T-cell (primary cell): ENCODE results near the gene OR52E2. TPM values are rescaled to one million over a fixed set of nuclear protein-coding genes. Genes with fewer than 3 reads are reported as not detected.

ENCODE experiments used
- ATAC-seq, 4 experiments: fragments of 200-7000 bp in 3 of 4; fragments of 150-1000 bp in 1 of 4; cut with Tn5 transposase; replicated peaks in 1 of 4; 1 replicate in 3 of 4; 2 replicates in 1 of 4; pipeline ENCODE4 v1.10.0; 2021; ENCODE audit warnings: moderate library complexity in 3 of 4, mild to moderate bottlenecking in 2 of 4, moderate number of reproducible peaks in 1 of 4
- CTCF ChIA-PET, 2 donors: fragments of 300-600 bp; sonication (Branson Sonifier 250); formaldehyde crosslinking; loops; one replicate each; lab custom pipeline; 2022; ENCODE audit warnings: antibody characterized with exemption in 2 of 2; lab: Charles Lee
- POLR2A ChIA-PET, 2 donors: fragments of 300-600 bp; sonication (Branson Sonifier 250); formaldehyde crosslinking; loops; one replicate each; lab custom pipeline; 2022; ENCODE audit warnings: antibody characterized with exemption in 2 of 2; lab: Charles Lee
- DNase-seq, 35 experiments: peaks; one replicate each; pipeline versions ENCODE4 v3.0.0 to v3.0.0-alpha.2; 2013 to 2023
- H3K27ac ChIP-seq: one replicate; pipeline ENCODE4 v1.5.1; 2013; ENCODE audit warnings: low read length
- H3K27me3 ChIP-seq, 2 experiments: replicated peaks in 1 of 2; 1 replicate in 1 of 2; 2 replicates in 1 of 2; pipeline versions ENCODE4 v1.6.1 to v1.7.0; 2013; ENCODE audit warnings: low read length in 1 of 2, mixed read lengths in 1 of 2; ENCODE audit not compliant: control insufficient read depth in 2 of 2, insufficient read depth in 2 of 2; ENCODE audit errors: extremely low read depth in 1 of 2
- H3K36me3 ChIP-seq, 2 donors: 1 replicate in 1 of 2; 2 replicates in 1 of 2; pipeline versions ENCODE4 v1.6.1 to v1.7.0; 2013; ENCODE audit warnings: low read length in 1 of 2; ENCODE audit not compliant: control insufficient read depth in 2 of 2, insufficient read depth in 1 of 2; ENCODE audit errors: extremely low read depth in 1 of 2
- H3K4me1 ChIP-seq, 2 experiments: 1 replicate in 1 of 2; 2 replicates in 1 of 2; pipeline versions ENCODE4 v1.6.1 to v1.7.0; 2013; ENCODE audit warnings: low read length in 2 of 2, mixed read lengths in 1 of 2; ENCODE audit not compliant: insufficient read depth in 2 of 2, control insufficient read depth in 1 of 2; ENCODE audit errors: extremely low read depth in 1 of 2
- H3K4me3 ChIP-seq, 2 donors: 1 replicate in 1 of 2; 2 replicates in 1 of 2; pipeline versions ENCODE4 v1.5.1 to v1.7.0; 2013; ENCODE audit warnings: mild to moderate bottlenecking in 2 of 2, low read length in 1 of 2, moderate library complexity in 1 of 2; ENCODE audit not compliant: control insufficient read depth in 1 of 2; ENCODE audit errors: extremely low read depth in 1 of 2
- H3K9me3 ChIP-seq: 2 replicates; pipeline ENCODE4 v1.7.0; 2013
- H3K27ac Mint-ChIP-seq, 2 donors: one replicate each; pipeline ENCODE4 v1.8.0; 2020 to 2021; ENCODE audit warnings: mild to moderate bottlenecking in 2 of 2, mixed read lengths in 2 of 2
- H3K27me3 Mint-ChIP-seq, 2 donors: one replicate each; pipeline ENCODE4 v1.8.0; 2021 to 2022; ENCODE audit warnings: mixed read lengths in 2 of 2
- H3K36me3 Mint-ChIP-seq: one replicate; pipeline ENCODE4 v1.8.0; 2021; ENCODE audit warnings: mixed read lengths
- H3K4me1 Mint-ChIP-seq, 3 donors: one replicate each; pipeline ENCODE4 v1.8.0; 2020 to 2022; ENCODE audit warnings: mixed read lengths in 3 of 3, mild to moderate bottlenecking in 1 of 3
- H3K4me3 Mint-ChIP-seq, 3 donors: one replicate each; pipeline ENCODE4 v1.8.0; 2020 to 2022; ENCODE audit warnings: mild to moderate bottlenecking in 3 of 3, mixed read lengths in 3 of 3, moderate library complexity in 3 of 3
- H3K9me3 Mint-ChIP-seq, 3 donors: one replicate each; pipeline ENCODE4 v1.8.0; 2020 to 2022; ENCODE audit warnings: mixed read lengths in 3 of 3
- WGBS: methylation state at CpG from one replicate; pipeline ENCODE4 v1.1.5; 2013; ENCODE audit warnings: missing lambda C conversion rate; ENCODE audit not compliant: insufficient coverage; 5-methylcytosine and 5-hydroxymethylcytosine counted together
- total RNA-seq, 35 experiments: library from RNA in 6 of 35; stranded (reverse) in 6 of 35; fragments of 120-200 nt in 1 of 35; gene quantifications; one replicate each; pipeline versions ENCODE4 v1.2.1 to v1.2.4 and lab custom pipeline; 2013 to 2026

The OR52E2 gene
- total RNA-seq, 5 donors from 2014 or later (not counting 1 experiment from before 2014, with no cell fraction given), result not detected

DNA sequence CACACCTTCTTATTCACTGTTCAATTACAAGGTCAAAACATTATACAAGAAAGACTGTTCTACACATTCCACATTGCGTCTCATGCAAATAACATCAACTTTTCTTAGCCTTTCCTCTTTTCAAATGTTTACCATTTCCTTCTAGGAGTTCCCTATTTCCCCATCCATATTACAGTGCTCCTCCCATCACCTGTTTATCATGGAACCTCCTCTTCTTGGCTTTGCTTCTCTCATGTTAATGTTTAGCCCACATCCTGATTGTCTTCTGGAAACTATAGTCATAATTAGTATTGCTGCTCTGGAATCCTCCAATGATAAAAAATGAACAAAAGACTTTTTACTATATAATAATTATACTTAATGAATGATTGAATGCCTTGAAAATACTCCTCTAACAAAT, 31.2 kb upstream of the OR52E2 start:
- H3K4me1 Mint-ChIP-seq, result no peaks in the 10 kb centered on the region
- ChIA-PET CTCF (no interaction called here), POLR2A (no interaction called here)
- Histone ChIP-seq H3K4me1 (no peaks in the 10 kb centered on the region), H3K9me3 (no peaks in the 10 kb centered on the region), H3K27me3 (no peaks in the 10 kb centered on the region), H3K27ac (no peak overlapping the region), H3K4me3 (no peak overlapping the region), H3K36me3 (no peaks in the 10 kb centered on the region)
- ATAC-seq (no peak), DNase-seq (no peak)
- 91% methylated on average over 1 of the region's 1 CpG for WGBS
- no peak overlapping the region for H3K4me3 Mint-ChIP-seq
- no peak overlapping the region for H3K27ac Mint-ChIP-seq
- H3K27me3 Mint-ChIP-seq, result peaks cover 0 to 12% of the 10 kb centered on the region in 2 donors
- no peaks in the 10 kb centered on the region for H3K36me3 Mint-ChIP-seq
- peaks cover 0 to 6% (median 0%) of the 10 kb centered on the region in 3 donors for H3K9me3 Mint-ChIP-seq

- H3K27ac Mint-ChIP-seq, result no peak overlapping the region
- Histone ChIP-seq H3K4me3 (no peak overlapping the region), H3K27ac (no peak overlapping the region), H3K9me3 (no peaks in the 10 kb centered on the region), H3K4me1 (no peaks in the 10 kb centered on the region), H3K27me3 (no peaks in the 10 kb centered on the region), H3K36me3 (no peaks in the 10 kb centered on the region)
- H3K4me3 Mint-ChIP-seq, result no peak overlapping the region
- no peaks in the 10 kb centered on the region for H3K4me1 Mint-ChIP-seq
- peaks cover 0 to 6% (median 0%) of the 10 kb centered on the region in 3 donors for H3K9me3 Mint-ChIP-seq
- no peaks in the 10 kb centered on the region for H3K36me3 Mint-ChIP-seq
- POLR2A ChIA-PET, result no interaction called here
- H3K27me3 Mint-ChIP-seq, result peaks cover 0 to 8% of the 10 kb centered on the region in 2 donors
- CTCF ChIA-PET, result no interaction called here
- ATAC-seq (no peak), DNase-seq (no peak)
Measured at GRCh38 chr11:5088556-5088955, 29.1 kb upstream of the OR52E2 start.

DNA sequence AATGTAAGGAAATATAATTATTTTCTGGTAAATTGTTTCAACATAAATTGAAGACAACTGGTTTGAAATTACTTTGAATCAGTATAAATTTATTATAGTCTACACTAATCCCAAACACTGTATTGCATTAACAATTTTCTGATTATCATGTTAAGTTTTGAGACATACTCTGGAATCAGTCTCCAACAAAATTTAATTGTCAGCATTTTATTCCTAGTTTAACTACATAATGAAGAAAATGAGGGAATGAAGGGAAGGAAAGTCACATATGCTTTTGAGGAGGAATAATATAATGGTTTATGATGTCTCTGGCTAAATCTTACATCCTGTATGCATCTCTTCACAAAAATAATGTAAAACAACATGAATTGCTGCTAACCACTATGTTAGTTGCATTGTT, 24.2 kb upstream of the OR52E2 start:
- DNase-seq, result no peak
- Mint-ChIP-seq H3K9me3 (no peaks in the 10 kb centered on the region), H3K27me3 (no peaks in the 10 kb centered on the region), H3K4me3 (no peak overlapping the region), H3K36me3 (no peaks in the 10 kb centered on the region), H3K27ac (no peak overlapping the region), H3K4me1 (no peaks in the 10 kb centered on the region)
- no peaks in the 10 kb centered on the region for H3K27me3 ChIP-seq
- no peak overlapping the region for H3K27ac ChIP-seq
- POLR2A ChIA-PET, result no interaction called here
- H3K36me3 ChIP-seq, result no peaks in the 10 kb centered on the region
- CTCF ChIA-PET, result no interaction called here
- H3K4me3 ChIP-seq, result no peak overlapping the region
- ATAC-seq, result no peak
- H3K9me3 ChIP-seq, result no peaks in the 10 kb centered on the region
- no peaks in the 10 kb centered on the region for H3K4me1 ChIP-seq

- Histone ChIP-seq H3K4me3 (no peak overlapping the region), H3K27ac (no peak overlapping the region), H3K27me3 (no peaks in the 10 kb centered on the region), H3K9me3 (no peaks in the 10 kb centered on the region), H3K36me3 (no peaks in the 10 kb centered on the region), H3K4me1 (no peaks in the 10 kb centered on the region)
- Mint-ChIP-seq H3K36me3 (no peaks in the 10 kb centered on the region), H3K9me3 (no peaks in the 10 kb centered on the region), H3K27ac (no peak overlapping the region), H3K4me1 (no peaks in the 10 kb centered on the region), H3K27me3 (peaks cover 0 to 4% of the 10 kb centered on the region in 2 donors), H3K4me3 (no peak overlapping the region)
- no CpG with 5 or more reads among the region's 2 CpGs for WGBS
- no peak for ATAC-seq
- POLR2A ChIA-PET, result no interaction called here
- DNase-seq, result no peak
- CTCF ChIA-PET, result no interaction called here
Measured at GRCh38 chr11:5081405-5081804, 22.0 kb upstream of the OR52E2 start.

DNA sequence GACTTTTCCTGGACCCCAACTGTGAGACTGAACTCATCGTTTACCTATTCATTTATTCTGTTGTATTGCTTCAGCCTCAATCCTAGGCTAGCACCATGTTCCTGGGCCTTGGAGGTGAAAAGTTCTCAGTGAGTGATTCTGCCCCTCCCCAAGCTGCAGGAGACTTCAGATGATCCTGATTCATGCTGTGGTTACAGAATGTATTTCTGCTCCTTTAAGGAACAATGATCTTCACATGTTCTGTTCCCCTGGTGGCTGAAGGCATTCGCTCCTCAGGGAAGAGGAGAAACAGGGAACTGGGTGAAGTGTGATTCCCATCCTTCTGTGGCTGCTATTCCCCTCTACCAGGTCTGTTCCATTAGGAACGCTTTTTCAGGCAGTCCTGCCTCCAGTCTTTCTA, 12.4 kb upstream of the OR52E2 start:
- Mint-ChIP-seq H3K4me3 (no peak overlapping the region), H3K27me3 (peaks cover 0 to 4% of the 10 kb centered on the region in 2 donors), H3K36me3 (no peaks in the 10 kb centered on the region), H3K27ac (no peak overlapping the region), H3K4me1 (no peaks in the 10 kb centered on the region), H3K9me3 (no peaks in the 10 kb centered on the region)
- no peak overlapping the region for H3K27ac ChIP-seq
- H3K9me3 ChIP-seq, result no peaks in the 10 kb centered on the region
- POLR2A ChIA-PET, result no interaction called here
- no peak for DNase-seq
- H3K27me3 ChIP-seq, result no peaks in the 10 kb centered on the region
- H3K36me3 ChIP-seq, result no peaks in the 10 kb centered on the region
- no peaks in the 10 kb centered on the region for H3K4me1 ChIP-seq
- no peak for ATAC-seq
- H3K4me3 ChIP-seq, result no peak overlapping the region
- CTCF ChIA-PET, result no interaction called here
- no CpG with 5 or more reads among the region's 3 CpGs for WGBS

- Histone ChIP-seq H3K27ac (no peak within 1 kb of the TSS), H3K4me1 (no peaks in the 10 kb centered on the region), H3K36me3 (no peaks in the 10 kb centered on the region), H3K4me3 (no peak within 1 kb of the TSS), H3K27me3 (no peaks in the 10 kb centered on the region), H3K9me3 (no peaks in the 10 kb centered on the region)
- H3K27ac Mint-ChIP-seq, result no peak within 1 kb of the TSS
- H3K9me3 Mint-ChIP-seq, result no peaks in the 10 kb centered on the region
- H3K36me3 Mint-ChIP-seq, result no peaks in the 10 kb centered on the region
- CTCF ChIA-PET, result no interaction called here
- no peak within 1 kb of the TSS for H3K4me3 Mint-ChIP-seq
- ATAC-seq, result no peak
- DNase-seq, result no peak
- POLR2A ChIA-PET, result no interaction called here
- WGBS, result no CpG with 5 or more reads among the region's 3 CpGs
- peaks cover 0 to 1% of the 10 kb centered on the region in 2 donors for H3K27me3 Mint-ChIP-seq
- H3K4me1 Mint-ChIP-seq, result no peaks in the 10 kb centered on the region
Measured at GRCh38 chr11:5069272-5069671, 9.8 kb upstream of the OR52E2 start, which contains the start of gene OR52E1. OR52E1 (plus strand) TSS chr11:5069572.

GRCh38 chr11:5065027-5065426, 5.6 kb upstream of the OR52E2 start:
- H3K36me3 Mint-ChIP-seq, result no peaks in the 10 kb centered on the region
- no peak overlapping the region for H3K4me3 ChIP-seq
- no peaks in the 10 kb centered on the region for H3K4me1 ChIP-seq
- H3K27ac Mint-ChIP-seq, result no peak overlapping the region
- no peaks in the 10 kb centered on the region for H3K27me3 ChIP-seq
- DNase-seq (no peak), ATAC-seq (no peak)
- H3K9me3 ChIP-seq, result no peaks in the 10 kb centered on the region
- no CpG with 5 or more reads among the region's 1 CpG for WGBS
- H3K27me3 Mint-ChIP-seq, result peaks cover 0 to 3% of the 10 kb centered on the region in 2 donors
- H3K27ac ChIP-seq, result no peak overlapping the region
- H3K4me1 Mint-ChIP-seq, result no peaks in the 10 kb centered on the region
- ChIA-PET CTCF (no interaction called here), POLR2A (no interaction called here)
- H3K4me3 Mint-ChIP-seq, result no peak overlapping the region
- no peaks in the 10 kb centered on the region for H3K36me3 ChIP-seq
- no peaks in the 10 kb centered on the region for H3K9me3 Mint-ChIP-seq
